Heart left ventricle (tissue), 16 donors: ENCODE results near the gene GGACT. TPM values are rescaled to one million over a fixed set of nuclear protein-coding genes. Genes with fewer than 3 reads are reported as not detected.

Experiments used
- ATAC-seq, 4 donors: fragments of 200-7000 bp; cut with Tn5 transposase; one replicate each; pipeline ENCODE4 v1.9.1; 2020 to 2022; ENCODE audit warnings: moderate library complexity in 4 of 4, mild to moderate bottlenecking in 3 of 4, moderate number of reproducible peaks in 1 of 4
- DNase-seq, 5 donors: peaks; one replicate each; pipeline ENCODE4 v3.0.0-alpha.2; 2020
- H3K27ac ChIP-seq, 12 donors: fragments of 200-600 bp; sonication (generic) in 4 of 12; one replicate each; pipeline versions ENCODE4 v1.5.0 to v1.8.0; 2016 to 2022; ENCODE audit warnings: mild to moderate bottlenecking in 2 of 12
- H3K27me3 ChIP-seq, 9 donors: fragments of 200-600 bp; sonication (generic) in 2 of 9; one replicate each; pipeline versions ENCODE4 v1.5.1 to v1.8.0; 2016 to 2022; ENCODE audit warnings: mild to moderate bottlenecking in 3 of 9
- H3K36me3 ChIP-seq, 9 donors: fragments of 200-600 bp; sonication (generic) in 2 of 9; one replicate each; pipeline versions ENCODE4 v1.5.0 to v1.8.0; 2018 to 2022; ENCODE audit warnings: mild to moderate bottlenecking in 2 of 9
- H3K4me1 ChIP-seq, 12 donors: fragments of 200-600 bp; sonication (generic) in 4 of 12; one replicate each; pipeline versions ENCODE4 v1.5.0 to v1.8.0; 2016 to 2022; ENCODE audit warnings: mild to moderate bottlenecking in 3 of 12
- H3K4me3 ChIP-seq, 12 donors: fragments of 200-600 bp; sonication (generic) in 4 of 12; one replicate each; pipeline versions ENCODE4 v1.5.0 to v1.8.0; 2017 to 2022; ENCODE audit warnings: mild to moderate bottlenecking in 9 of 12, moderate library complexity in 4 of 12
- H3K9me3 ChIP-seq, 12 donors: fragments of 200-600 bp; sonication (generic) in 4 of 12; one replicate each; pipeline versions ENCODE4 v1.5.0 to v1.8.0; 2016 to 2022; ENCODE audit warnings: mild to moderate bottlenecking in 1 of 12
- POLR2A ChIP-seq, 2 donors: fragments of 450-650 bp; IDR thresholded peaks; one replicate each; pipeline ENCODE4 v1.6.1; 2017; ENCODE audit warnings: antibody characterized with exemption in 2 of 2, mild to moderate bottlenecking in 2 of 2, moderate library complexity in 2 of 2
- WGBS, 4 donors: extraction: QIAGEN DNeasy Blood & Tissue Kit in 2 of 4; methylation state at CpG; one replicate each; pipeline versions ENCODE4 v1.1.5 to v1.1.7; 2013 to 2018; 5-methylcytosine and 5-hydroxymethylcytosine counted together
- intact Hi-C, 10 donors: fragments of 100-400 bp; cut with DNase I; formaldehyde crosslinking; loops; one replicate each; pipeline versions ENCODE4 v1.11.1 to v1.14.2; 2022
- polyA plus RNA-seq, 2 donors: library from polyadenylated mRNA; stranded (reverse); fragments of 200-250 nt; gene quantifications; one replicate each; pipeline ENCODE4 v1.2.3, GENCODE V29; 2013
- total RNA-seq, 9 donors: library from RNA; depleted of rRNA in 2 of 9; stranded (reverse); fragments of >200 nt in 2 of 9; fragmentation: NEBNext Ultra II Directional in 3 of 9; extraction: Animal tissue kit (Norgen Biotek cat#: 25700) in 3 of 9; gene quantifications; one replicate each; pipeline versions ENCODE4 v1.1.0 to v1.2.4, GENCODE V29; 2016 to 2023
- TF ChIP-seq, protein P1 (sequence below), 12 donors: fragments of 200-600 bp; sonication (generic) in 4 of 12; IDR thresholded peaks; one replicate each; pipeline versions ENCODE4 v1.5.0 to v1.8.0; 2018 to 2022; ENCODE audit warnings: antibody characterized with exemption in 12 of 12, mild to moderate bottlenecking in 5 of 12
- donor health status: ischemic (EF 13 %, LVEDD 7.1; RV severe dilation, severe dysfunction).
- donor health status: healthy with polysubstance abuse.
- donor health status: DM: no; HTN: yes; CAD: no.
- donor health status: DM: no; HTN: no; CAD: no.
- donor health status: ischemic (EF 25% LVEDD 6.9; RV normal size, moderate dysfunction).
- donor health status: ischemic (EF 25% LVEDD 5.7; RV mildly dilated, moderate dysfunction).
- donor health status: healthy.
- donor health status: DM: yes; HTN: yes; CAD: no.
- donor health status: ischemic (EF 35%, LVEDD 5.7; RV mildly dilated, moderate dysfunction).
- donor health status: nonischemic (EF 11% LVEDD 7.7; RV severe dilation, severe dysfunction).
- donor health status: DM: yes; HTN: yes; CAD: no.
- donor health status: PGD.
- donor health status: ischemic (EF 29% LVEDD 5.4; RV normal size, mild dysfunction).
- donor health status: nonischemic (EF 23%, LVEDD 6.1; RV moderate dilation, normal function).

Gene GGACT
- total and polyA plus RNA-seq, 11 donors: 0.34 to 3.9 (median 1.3) TPM

DNA sequence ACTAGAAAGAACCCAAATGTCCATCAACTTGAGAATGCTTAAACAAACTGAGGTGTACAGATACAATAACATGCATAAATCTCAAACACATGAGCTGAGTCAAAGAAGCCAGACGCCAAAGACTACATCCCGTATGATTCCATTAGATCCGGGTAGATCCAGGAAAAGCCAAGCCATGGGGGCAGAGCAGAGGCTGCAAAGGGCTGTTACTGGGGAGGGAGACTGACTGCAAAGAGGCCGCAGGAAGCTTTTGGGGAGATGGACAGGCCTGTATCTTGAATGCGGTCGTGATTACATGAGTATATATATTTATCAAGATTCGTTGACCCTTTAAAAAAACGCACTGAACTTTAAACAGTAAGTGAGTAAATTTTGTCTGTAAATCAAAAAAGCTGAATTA lies 28.7 kb downstream of the GGACT start:
- peaks cover 0 to 6% (median 0%) of the 10 kb centered on the region in 12 donors for H3K9me3 ChIP-seq
- 91 to 94% (median 92%) methylated on average over 8 of the region's 8 CpGs for WGBS, 4 donors
- H3K27ac ChIP-seq: no peak overlapping the region
- H3K4me3 ChIP-seq: no peak overlapping the region
- intact Hi-C loops: no loop called here
- no peaks in the 10 kb centered on the region for H3K36me3 ChIP-seq
- ATAC-seq (no peak), DNase-seq (no peak)
- no peak for TF ChIP-seq POLR2A (IDR thresholded peaks at IDR 0.05)
- TF ChIP-seq, protein P1, sequence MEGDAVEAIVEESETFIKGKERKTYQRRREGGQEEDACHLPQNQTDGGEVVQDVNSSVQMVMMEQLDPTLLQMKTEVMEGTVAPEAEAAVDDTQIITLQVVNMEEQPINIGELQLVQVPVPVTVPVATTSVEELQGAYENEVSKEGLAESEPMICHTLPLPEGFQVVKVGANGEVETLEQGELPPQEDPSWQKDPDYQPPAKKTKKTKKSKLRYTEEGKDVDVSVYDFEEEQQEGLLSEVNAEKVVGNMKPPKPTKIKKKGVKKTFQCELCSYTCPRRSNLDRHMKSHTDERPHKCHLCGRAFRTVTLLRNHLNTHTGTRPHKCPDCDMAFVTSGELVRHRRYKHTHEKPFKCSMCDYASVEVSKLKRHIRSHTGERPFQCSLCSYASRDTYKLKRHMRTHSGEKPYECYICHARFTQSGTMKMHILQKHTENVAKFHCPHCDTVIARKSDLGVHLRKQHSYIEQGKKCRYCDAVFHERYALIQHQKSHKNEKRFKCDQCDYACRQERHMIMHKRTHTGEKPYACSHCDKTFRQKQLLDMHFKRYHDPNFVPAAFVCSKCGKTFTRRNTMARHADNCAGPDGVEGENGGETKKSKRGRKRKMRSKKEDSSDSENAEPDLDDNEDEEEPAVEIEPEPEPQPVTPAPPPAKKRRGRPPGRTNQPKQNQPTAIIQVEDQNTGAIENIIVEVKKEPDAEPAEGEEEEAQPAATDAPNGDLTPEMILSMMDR (IDR thresholded peaks at IDR 0.05): no peak
- H3K4me1 ChIP-seq: no peaks in the 10 kb centered on the region
- H3K27me3 ChIP-seq: no peaks in the 10 kb centered on the region

DNA sequence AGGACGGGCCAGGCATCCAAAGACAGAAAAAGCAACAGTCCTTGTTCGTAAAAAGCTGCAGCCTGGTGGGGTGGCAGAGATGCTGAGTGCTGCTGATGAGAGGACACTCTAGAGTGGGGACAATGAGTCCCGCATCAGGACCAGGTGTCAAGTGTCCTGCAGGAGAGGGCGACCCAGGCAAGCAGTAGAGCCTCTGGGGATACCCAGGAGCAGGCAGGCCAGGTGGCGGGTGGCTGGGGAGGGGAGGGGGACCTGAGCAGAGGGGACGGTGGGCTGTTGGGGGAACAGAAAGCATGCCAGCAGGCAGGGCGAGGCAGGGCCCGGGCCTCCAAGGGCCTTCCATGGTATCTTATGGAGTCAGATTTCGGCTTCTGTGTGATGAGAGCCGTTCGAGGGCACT lies 35.8 kb downstream of the GGACT start:
- TF ChIP-seq, protein P1 (IDR thresholded peaks at IDR 0.05): no peak
- no peak for TF ChIP-seq POLR2A (IDR thresholded peaks at IDR 0.05)
- H3K36me3 ChIP-seq: no peaks in the 10 kb centered on the region
- intact Hi-C loops: no loop called here
- peak in 1 of 4 donors; percentile 18 for ATAC-seq
- DNase-seq: no peak
- H3K4me1 ChIP-seq: no peaks in the 10 kb centered on the region
- H3K4me3 ChIP-seq: no peak overlapping the region
- 90 to 93% (median 92%) methylated on average over 11 of the region's 11 CpGs for WGBS, 4 donors
- no peak overlapping the region for H3K27ac ChIP-seq
- H3K27me3 ChIP-seq: no peaks in the 10 kb centered on the region
- H3K9me3 ChIP-seq: peaks cover 0 to 11% (median 0%) of the 10 kb centered on the region in 12 donors

DNA sequence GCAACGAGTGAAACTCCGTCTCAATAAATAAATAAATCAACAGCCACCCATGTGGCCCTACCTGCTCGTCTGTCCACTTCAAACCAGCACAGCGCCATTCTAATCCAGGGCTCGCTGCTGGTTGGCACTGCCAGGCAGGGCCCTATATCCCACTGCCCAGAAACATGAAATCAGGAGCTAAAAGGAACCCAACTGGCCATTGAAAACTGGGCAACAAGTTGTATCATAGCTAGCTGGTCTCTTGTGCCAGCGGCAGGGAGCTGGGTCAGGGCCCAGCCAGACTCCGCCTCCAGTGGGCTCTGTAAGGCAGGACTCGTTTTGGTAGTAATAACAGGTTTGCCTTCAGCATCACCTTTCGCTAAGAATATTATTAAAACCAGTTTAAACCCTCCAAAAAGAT lies 39.3 kb downstream of the GGACT start:
- DNase-seq (no peak), ATAC-seq (no peak)
- Histone ChIP-seq H3K27ac (no peak overlapping the region), H3K27me3 (no peaks in the 10 kb centered on the region), H3K4me3 (no peak overlapping the region), H3K4me1 (no peaks in the 10 kb centered on the region), H3K9me3 (peaks cover 0 to 2% (median 0%) of the 10 kb centered on the region in 12 donors), H3K36me3 (no peaks in the 10 kb centered on the region)
- WGBS, 4 donors: 94 to 96% (median 94%) methylated on average over 9 of the region's 9 CpGs
- intact Hi-C loops: no loop called here
- no peak for TF ChIP-seq POLR2A (IDR thresholded peaks at IDR 0.05)
- TF ChIP-seq, protein P1 (IDR thresholded peaks at IDR 0.05): no peak

DNA sequence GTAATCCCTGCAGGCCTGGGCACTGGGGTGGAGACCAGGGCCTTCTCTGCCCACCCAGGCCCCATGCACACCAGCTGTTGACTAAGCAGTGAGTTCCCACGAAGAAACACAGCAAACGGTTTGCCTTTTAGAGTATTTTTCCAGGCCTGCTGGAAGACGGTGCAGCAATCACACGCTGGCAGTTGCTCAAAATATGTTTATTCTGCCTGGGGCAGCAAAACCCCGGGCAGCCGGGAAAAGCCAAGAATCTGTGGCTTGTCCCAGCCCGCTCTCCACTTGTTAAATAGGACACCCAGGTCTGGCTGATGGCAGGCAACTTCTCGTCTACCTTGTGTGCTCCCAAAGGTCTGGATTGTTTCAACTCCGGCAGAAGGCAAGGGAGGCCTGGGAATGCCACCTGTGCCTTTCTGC lies 40.8 kb downstream of the GGACT start:
- peaks cover 0 to 7% (median 0%) of the 10 kb centered on the region in 12 donors for H3K4me1 ChIP-seq
- DNase-seq: no peak
- TF ChIP-seq, protein P1 (IDR thresholded peaks at IDR 0.05): no peak
- TF ChIP-seq POLR2A (IDR thresholded peaks at IDR 0.05): no peak

More for the DNA sequence above, 40.8 kb downstream of the GGACT start:
- WGBS, 4 donors: 70 to 87% (median 78%) methylated on average over 9 of the region's 9 CpGs
- no peak overlapping the region for H3K4me3 ChIP-seq
- H3K9me3 ChIP-seq: no peaks in the 10 kb centered on the region
- intact Hi-C loops: no loop called here
- ATAC-seq: no peak
- peak overlapping the region in 1 of 12 donors; percentile 72 for H3K27ac ChIP-seq
- H3K36me3 ChIP-seq: no peaks in the 10 kb centered on the region
- no peaks in the 10 kb centered on the region for H3K27me3 ChIP-seq
